ENCODE results near the gene RRAGD. TPM values are rescaled to one million over a fixed set of nuclear protein-coding genes. Genes with fewer than 3 reads are reported as not detected.

Gene RRAGD
- total and polyA plus RNA-seq, 2 donors (not counting 1 experiment from before 2014, with no cell fraction given) = 0.27 to 4.5 TPM

DNA sequence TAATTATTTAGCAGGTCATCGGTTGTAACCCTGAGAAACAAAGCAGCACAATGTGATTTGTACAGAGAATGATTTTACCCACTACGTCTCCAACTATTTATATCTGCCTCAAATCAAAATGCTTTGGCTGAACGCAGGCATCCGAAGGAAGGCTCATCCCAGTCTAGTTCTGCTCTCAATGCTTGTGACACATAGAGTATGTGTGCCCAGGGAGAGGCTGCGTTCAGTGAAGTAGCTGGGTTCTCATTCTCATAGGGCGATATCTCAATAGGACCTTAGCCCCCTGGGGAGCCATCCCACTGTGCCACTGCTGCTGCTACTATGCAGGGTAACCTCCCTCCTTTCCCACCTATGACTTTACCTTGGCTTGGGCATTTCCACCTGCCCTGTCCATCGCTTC, 97.4 kb downstream of the RRAGD start:
- H3K79me2 ChIP-seq (ENCODE audit: control insufficient read depth, insufficient read depth, low read length) = no peaks in the 10 kb centered on the region
- no peak overlapping the region for H3K4me3 Mint-ChIP-seq
- no peak overlapping the region for H3K4me3 ChIP-seq (ENCODE audit: control extremely low read depth in 1 of 5, extremely low read depth in 1 of 5, insufficient read depth in 1 of 5, low read depth in 2 of 5, low read length in 4 of 5)
- peaks cover 5 to 6% of the 10 kb centered on the region in 2 donors for H3K4me1 ChIP-seq (ENCODE audit: control insufficient read depth in 2 of 2, insufficient read depth in 2 of 2, low read length in 2 of 2)
- H3K27ac Mint-ChIP-seq = no peak overlapping the region
- peaks cover 22% of the 10 kb centered on the region for H3K4me1 Mint-ChIP-seq
- no peak for TF ChIP-seq EZH2 (IDR thresholded peaks at IDR 0.05; ENCODE audit: borderline replicate concordance, insufficient read depth, low read depth, low read length, poor library complexity, severe bottlenecking)
- TF ChIP-seq, protein P1, sequence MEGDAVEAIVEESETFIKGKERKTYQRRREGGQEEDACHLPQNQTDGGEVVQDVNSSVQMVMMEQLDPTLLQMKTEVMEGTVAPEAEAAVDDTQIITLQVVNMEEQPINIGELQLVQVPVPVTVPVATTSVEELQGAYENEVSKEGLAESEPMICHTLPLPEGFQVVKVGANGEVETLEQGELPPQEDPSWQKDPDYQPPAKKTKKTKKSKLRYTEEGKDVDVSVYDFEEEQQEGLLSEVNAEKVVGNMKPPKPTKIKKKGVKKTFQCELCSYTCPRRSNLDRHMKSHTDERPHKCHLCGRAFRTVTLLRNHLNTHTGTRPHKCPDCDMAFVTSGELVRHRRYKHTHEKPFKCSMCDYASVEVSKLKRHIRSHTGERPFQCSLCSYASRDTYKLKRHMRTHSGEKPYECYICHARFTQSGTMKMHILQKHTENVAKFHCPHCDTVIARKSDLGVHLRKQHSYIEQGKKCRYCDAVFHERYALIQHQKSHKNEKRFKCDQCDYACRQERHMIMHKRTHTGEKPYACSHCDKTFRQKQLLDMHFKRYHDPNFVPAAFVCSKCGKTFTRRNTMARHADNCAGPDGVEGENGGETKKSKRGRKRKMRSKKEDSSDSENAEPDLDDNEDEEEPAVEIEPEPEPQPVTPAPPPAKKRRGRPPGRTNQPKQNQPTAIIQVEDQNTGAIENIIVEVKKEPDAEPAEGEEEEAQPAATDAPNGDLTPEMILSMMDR (IDR thresholded peaks at IDR 0.05) = no peak
- H3K9me3 ChIP-seq (ENCODE audit: control extremely low read depth in 1 of 3, control insufficient read depth in 2 of 3, insufficient read depth in 1 of 3, low read length in 2 of 3) = no peaks in the 10 kb centered on the region
- H3K36me3 ChIP-seq (replicated peaks in 1 of 2; ENCODE audit: control extremely low read depth in 1 of 2, control insufficient read depth in 1 of 2, extremely low read depth in 1 of 2, insufficient read depth in 2 of 2, low read length in 1 of 2) = peaks cover 3 to 7% of the 10 kb centered on the region in 2 experiments
- no peak overlapping the region for H2AFZ ChIP-seq (ENCODE audit: insufficient read depth, low read depth, low read length, poor library complexity, severe bottlenecking)
- H3K27me3 ChIP-seq (replicated peaks in 1 of 4; ENCODE audit: control extremely low read depth in 1 of 4, control insufficient read depth in 3 of 4, insufficient read depth in 4 of 4, low read length in 3 of 4) = no peaks in the 10 kb centered on the region
- H4K20me1 ChIP-seq (ENCODE audit: control insufficient read depth, insufficient read depth, low read length, poor library complexity, severe bottlenecking) = peaks cover 8% of the 10 kb centered on the region
- no peaks in the 10 kb centered on the region for H3K27me3 Mint-ChIP-seq
- ChIA-PET CTCF (no interaction called here), POLR2A (no interaction called here)
- no peak for DNase-seq
- intact Hi-C loops (cut with micrococcal nuclease) = no loop called here
- no peak overlapping the region for H3K9ac ChIP-seq (ENCODE audit: low read length)
- no peak for ATAC-seq (ENCODE audit: low read depth)
- WGBS (ENCODE audit: insufficient coverage) = 98% methylated on average over 5 of the region's 7 CpGs
- no peaks in the 10 kb centered on the region for H3K9me3 Mint-ChIP-seq (ENCODE audit: insufficient read depth)
- H3K4me2 ChIP-seq (replicated peaks; ENCODE audit: low read depth, low read length, poor library complexity, severe bottlenecking) = no peak overlapping the region
- no peak overlapping the region for H3K27ac ChIP-seq (ENCODE audit: low read length in 2 of 2)

Other genes with a start within 250 kb of the RRAGD start
- not detected in 2 replicates for gene GABRR1, start 194.9 kb downstream of the RRAGD start, total RNA-seq
- not detected in 2 replicates for gene GABRR1, start 194.9 kb downstream of the RRAGD start, polyA plus RNA-seq
- 0.59 and 1.6 TPM in 2 replicates for gene GABRR2, start 97.0 kb downstream of the RRAGD start, total RNA-seq
- 4.7 and 7.8 TPM in 2 replicates for gene GABRR2, start 97.0 kb downstream of the RRAGD start, polyA plus RNA-seq
- 28.0 and 31.1 TPM in 2 replicates for gene UBE2J1, start 59.6 kb downstream of the RRAGD start, total RNA-seq
- gene UBE2J1, start 59.6 kb downstream of the RRAGD start, polyA plus RNA-seq = 55.6 and 65.4 TPM in 2 replicates
- gene ANKRD6, start 20.9 kb upstream of the RRAGD start, total RNA-seq = 10.5 and 15.0 TPM in 2 replicates
- 2.9 and 3.8 TPM in 2 replicates for gene ANKRD6, start 20.9 kb upstream of the RRAGD start, polyA plus RNA-seq
- gene LYRM2, start 226.5 kb upstream of the RRAGD start, total RNA-seq = 31.4 and 33.7 TPM in 2 replicates
- gene LYRM2, start 226.5 kb upstream of the RRAGD start, polyA plus RNA-seq = 17.6 and 21.3 TPM in 2 replicates

All from B cell (primary cell).